Activated effector memory CD4-positive, alpha-beta T cell treated with anti-CD3 and anti-CD28 coated beads, Interleukin-2, amount 50 U/mL, for 16 hours (primary cell): ENCODE data around the gene BPNT1.
"Not testable (repeated sequence)": the region's sequence is repeated elsewhere in the genome, so short reads cannot be mapped to it uniquely, and the experiment has no call there.

ENCODE experiments used
- DNase-seq: peaks from one replicate; pipeline ENCODE4 v3.0.0-alpha.2; 2020

Gene BPNT1

GRCh38 chr1:220089650-220090556, at the start of gene BPNT1:
TSS of gene BPNT1 (minus strand) at chr1:220089788. CDS start at chr1:220079846, 9,942 bp downstream.
- DNase-seq: peak; percentile 99

DNA sequence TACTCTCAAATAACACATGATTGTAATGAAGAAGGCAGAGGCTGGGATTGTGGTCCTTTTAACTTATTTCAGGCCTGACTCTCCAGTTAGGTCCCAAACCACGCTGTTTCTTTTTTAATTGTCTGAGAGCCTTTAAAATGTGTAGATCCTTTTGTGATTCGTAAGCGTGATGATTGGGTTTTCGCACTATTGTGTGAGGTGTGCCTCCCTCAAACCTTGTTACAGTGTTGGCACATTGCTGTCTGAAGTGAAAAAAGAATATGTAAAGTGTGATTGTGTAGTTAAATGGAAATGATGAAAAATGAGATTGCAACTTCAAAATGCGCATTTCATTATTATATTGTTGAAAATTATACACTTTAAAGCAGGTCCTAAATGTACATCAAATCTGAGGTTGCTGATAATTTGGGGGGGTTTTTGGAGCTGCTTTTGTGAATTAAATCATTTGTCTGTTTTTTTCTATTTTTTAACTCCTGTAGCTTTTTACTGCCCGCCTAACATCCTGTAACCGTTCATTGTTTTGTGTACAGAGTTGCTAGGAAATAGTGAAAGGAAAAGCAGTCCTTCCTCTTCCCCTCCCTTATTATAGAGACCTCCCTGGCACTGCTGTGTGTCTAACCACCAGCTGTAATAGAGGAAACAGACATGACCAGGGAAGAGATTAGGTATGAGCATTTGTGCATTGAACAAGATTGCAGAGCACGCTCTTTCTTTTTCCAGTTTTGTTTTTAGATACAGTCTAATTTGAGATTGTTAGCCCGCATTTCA, 47.6 kb upstream of the BPNT1 start:
- DNase-seq: no peak

DNA sequence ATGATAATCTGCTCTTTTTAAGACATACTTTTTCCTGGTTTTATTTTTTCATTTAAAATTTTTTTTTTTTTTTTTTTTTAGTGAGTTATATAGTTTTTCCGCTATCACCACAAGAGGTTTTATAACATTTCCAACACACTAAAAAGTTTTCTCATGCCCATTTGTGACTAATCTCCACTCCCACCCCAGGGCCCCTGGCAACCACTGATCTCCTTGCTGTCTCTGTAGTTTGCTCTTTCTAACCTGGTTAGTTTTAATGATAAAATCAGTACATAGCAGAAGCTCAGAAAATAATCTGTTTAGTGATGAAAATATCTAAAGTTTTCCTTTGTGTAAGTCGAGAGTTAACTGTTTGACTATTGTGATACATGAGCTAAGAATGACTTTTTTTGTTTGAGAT, 46.2 kb upstream of the BPNT1 start:
- DNase-seq: no peak

GRCh38 chr1:220129479-220130210, 40.1 kb upstream of the BPNT1 start:
- no peak for DNase-seq

GRCh38 chr1:220127076-220127475, 37.5 kb upstream of the BPNT1 start:
- no peak for DNase-seq

- DNase-seq: no peak
These were observed 35.0 kb upstream of the BPNT1 start for GRCh38 chr1:220124542-220124941.

GRCh38 chr1:220123889-220124288, 34.3 kb upstream of the BPNT1 start:
- DNase-seq: no peak

GRCh38 chr1:220123066-220123465, 33.5 kb upstream of the BPNT1 start:
- DNase-seq: no peak

DNA sequence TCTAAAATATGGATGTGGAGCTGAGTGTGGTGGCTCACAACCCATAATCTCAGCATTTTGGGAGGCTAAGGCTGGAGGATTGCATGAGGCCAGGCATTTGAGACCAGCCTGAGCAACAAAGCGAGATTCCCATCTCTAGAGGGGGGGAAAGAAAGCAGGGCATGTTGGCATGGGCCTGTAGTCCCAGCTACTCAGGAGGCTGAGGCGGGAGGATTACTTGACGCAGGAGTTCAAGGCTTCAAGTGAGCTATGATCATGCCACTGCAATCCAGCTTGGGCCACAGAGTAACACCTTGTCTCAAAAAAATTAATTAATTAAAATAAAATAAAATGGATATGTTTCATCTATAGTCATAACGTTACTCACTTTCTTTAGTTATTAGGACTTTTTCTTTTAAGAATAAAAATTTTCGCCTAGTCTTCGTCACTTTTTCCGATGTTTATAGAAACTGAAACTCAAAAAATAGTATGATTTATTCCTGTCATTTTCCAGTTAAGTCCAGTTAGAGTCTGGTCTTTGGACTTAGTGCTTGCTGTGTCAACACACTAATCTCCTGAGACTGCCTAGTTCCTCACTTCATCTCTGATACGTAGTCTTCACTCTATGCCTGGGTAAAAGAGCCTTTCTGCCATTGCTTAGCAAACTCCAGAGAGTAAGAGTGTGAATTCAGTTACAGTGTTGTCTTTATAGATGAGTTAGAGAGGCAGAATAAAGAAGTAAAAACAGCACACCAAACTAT, 32.4 kb upstream of the BPNT1 start:
- no peak for DNase-seq

- no peak for DNase-seq
These were observed 29.5 kb upstream of the BPNT1 start for GRCh38 chr1:220119043-220119512.

DNA sequence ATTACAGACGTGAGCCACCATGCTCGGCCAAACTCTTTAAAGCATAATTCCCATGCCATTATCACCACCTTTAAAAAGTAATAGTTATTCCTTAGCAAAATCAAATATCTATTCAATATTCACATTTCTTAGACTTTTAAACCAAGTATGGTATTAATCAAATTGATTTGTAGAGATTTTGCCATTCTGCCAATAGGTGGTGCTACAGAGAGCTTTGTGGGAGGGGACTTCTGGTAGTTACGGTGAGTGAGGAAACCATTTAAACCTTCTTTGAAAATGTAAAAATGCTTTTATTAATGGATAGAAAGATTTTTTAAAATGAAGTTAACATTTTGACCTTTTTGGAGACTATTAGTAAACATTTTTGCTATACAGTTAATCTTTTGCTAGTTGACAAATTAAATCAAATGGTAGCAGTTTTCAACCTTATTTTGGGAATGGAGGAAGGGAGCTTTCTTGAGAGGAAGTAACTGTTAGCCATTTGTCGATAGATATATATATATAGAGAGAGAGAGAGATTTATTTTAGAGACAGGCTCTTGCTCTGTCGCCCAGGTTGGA, 23.6 kb upstream of the BPNT1 start:
- no peak for DNase-seq

DNA sequence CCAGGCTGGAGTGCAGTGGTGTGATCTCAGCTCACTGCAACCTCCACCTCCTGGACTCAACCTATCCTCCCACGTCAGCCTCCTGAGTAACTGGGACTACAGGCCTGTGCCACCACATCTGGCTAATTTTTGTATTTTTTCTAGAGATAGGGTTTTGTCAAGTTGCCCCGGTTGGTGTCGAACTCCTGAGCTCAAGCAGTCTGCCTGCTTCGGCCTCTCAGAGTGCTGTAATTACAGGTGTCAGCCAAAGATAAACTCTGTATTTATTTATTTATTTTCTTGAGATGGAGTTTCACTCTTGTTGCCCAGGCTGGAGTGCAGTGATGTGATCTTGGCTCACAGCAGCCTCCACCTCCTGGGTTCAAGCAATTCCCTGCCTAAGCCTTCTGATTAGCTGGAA, 23.0 kb upstream of the BPNT1 start:
- DNase-seq: not testable (repeated sequence)

DNA sequence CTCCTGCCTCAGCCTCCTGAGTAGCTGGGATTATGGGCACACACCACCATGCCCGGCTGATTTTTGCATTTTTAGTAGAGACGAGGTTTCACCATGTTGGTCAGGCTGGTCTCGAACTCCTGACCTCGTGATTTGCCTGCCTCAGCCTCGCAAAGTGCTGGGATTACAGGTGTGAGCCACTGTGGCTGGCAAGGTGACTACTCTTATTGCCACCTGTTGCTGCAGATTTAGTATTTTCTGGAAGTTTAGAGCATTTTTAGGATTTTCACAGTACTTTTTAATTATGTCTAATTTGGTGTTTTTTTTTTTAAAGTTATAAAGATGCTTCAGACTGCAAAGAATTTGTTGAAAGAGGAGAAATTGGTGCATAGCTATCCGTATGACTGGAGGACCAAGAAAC, 20.9 kb upstream of the BPNT1 start:
- DNase-seq: not testable (repeated sequence)

GRCh38 chr1:220099826-220100225, 10.2 kb upstream of the BPNT1 start:
- no peak for DNase-seq

DNA sequence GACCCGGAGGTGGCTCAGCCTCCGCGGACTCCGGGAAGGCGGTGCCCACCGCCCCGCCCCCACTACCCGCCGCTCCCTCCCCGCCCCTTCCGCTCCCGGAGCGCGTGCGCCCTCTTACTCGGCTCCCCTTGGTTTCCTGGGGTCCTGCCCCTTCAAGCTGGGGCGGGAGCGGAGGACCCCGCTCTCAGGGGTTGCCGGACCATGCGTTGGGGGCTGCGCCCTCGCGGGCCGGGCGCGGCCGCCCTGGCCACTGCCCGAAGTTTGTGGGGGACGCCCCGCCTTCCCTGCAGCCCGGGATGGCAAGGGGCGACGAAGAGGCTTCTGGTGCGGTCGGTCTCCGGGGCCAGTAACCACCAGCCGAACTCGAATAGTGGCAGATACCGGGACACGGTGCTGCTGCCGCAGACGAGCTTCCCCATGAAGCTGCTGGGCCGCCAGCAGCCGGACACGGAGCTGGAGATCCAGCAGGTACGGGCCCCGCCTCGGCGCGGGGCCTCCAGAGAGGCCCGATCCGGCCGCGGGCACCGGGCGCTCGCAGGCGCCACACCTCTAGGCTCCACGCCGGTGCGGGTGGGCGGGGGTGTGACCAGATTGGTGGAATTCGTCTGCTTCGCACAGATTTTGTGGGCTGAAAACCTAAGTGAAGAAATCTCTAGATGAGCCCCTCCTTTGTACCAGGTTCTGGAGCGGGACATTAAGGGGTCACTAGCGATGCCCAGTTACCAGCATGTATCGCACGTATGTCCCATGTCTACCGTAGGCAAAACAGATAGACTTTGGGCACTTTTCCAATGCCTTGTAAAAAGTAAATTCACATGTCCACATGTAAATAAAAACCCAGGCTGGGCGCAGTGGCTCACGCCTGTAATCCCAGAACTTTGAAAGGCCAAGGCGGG, 4.7 kb upstream of the BPNT1 start, which contains the start of gene IARS2:
IARS2 (plus strand) TSS at position 117 of the 896 bp plus-strand sequence; CDS start at position 202, 85 bp downstream.
- peak; percentile 97 for DNase-seq

DNA sequence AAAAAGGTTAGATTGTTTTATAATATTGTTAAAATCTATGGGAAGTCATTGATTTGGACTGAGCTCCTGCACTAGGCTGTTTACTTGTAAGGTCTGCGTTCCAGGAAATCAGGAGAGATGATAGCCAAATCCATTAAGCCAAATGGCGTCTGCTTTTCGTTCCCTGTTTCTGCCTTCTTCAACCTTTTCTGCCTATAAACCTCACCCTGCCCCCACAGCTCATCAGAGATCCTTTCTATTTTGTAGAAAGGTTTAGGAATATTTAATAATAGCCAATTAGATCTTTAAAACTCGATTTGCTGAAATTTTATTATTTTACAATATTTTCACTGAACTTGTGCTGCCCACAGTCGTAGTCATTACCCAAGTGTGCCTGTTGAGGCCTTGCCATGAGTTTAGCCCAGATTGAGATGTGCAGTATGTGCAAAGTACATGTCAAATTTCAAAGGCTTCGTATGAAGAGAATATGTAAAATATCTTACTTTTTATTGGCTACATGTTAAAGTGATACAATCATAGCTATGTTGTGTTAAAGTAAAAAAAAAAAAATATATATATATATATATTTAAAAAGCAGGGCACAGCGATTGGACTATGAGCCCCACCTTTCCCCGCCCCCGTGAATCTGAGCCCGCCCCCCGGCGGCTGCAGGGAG, 3.9 kb upstream of the BPNT1 start:
- no peak for DNase-seq

GRCh38 chr1:220092694-220093093, 3.1 kb upstream of the BPNT1 start:
- no peak for DNase-seq

- DNase-seq: not testable (repeated sequence)
These were observed 3.3 kb downstream of the BPNT1 start for GRCh38 chr1:220086261-220086686.

DNA sequence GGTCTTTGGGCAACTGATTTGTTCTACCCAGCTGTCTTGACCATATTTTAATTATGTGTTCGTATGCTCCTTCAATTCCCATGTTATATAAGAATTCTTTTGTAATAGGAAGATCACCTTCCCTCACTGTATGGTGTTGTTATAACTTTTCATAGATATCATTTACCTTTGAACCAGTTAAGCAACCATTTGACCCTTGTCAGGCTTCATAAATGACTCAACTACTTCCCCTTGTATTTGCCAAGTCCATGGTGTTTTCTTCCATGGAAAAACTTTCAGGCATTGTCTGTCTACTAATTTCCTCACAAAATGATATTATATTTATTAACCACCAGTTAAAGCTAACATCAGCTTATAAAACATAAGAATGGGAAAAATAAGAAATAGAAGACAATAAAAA, 5.1 kb downstream of the BPNT1 start:
- no peak for DNase-seq

- DNase-seq: no peak
These were observed 11.7 kb downstream of the BPNT1 start for GRCh38 chr1:220077887-220078286.
